DMS153 treated with DMSO at 0.1 percent for 48 hours (cell line): ENCODE results near the gene APOM.

ENCODE experiments used
- DNase-seq: peaks from one replicate; lab custom pipeline; 2025; ENCODE audit not compliant: unreplicated experiment; lab: John Stamatoyannopoulos, UW

APOM gene

DNA sequence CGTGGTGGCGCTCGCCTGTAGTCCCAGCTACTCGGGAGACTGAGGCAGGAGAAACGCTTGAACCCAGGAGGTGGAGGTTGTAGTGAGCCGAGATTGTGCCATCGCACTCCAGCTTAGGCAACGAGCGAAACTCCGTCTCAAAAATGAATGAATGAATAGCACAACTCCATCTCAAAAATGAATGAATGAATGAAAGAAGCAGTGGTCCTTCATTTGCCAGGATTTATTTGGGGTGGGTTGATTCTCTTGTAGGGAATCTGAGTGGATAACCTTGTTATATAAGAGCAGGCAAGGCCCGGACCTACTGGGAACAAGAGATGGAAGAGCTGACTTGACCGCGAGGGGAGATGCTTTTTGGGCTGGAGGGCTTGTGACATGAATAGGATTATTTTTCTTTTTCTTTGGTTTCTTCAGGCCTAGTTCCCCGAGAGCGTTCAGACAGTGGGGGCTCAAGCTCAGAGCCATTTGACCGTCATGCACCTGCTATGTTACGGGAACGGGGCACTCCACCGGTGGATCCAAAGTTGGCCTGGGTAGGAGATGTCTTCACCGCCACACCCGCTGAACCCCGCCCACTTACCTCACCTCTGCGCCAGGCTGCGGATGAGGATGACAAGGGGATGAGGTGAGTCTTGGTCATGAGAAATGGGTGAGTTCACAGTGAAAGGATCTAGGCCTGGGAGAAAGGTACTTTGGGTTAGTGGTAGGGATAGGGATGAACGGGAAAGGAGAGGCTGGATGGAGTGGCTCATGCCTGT, 25.3 kb upstream of the APOM start:
- no peak for DNase-seq

DNA sequence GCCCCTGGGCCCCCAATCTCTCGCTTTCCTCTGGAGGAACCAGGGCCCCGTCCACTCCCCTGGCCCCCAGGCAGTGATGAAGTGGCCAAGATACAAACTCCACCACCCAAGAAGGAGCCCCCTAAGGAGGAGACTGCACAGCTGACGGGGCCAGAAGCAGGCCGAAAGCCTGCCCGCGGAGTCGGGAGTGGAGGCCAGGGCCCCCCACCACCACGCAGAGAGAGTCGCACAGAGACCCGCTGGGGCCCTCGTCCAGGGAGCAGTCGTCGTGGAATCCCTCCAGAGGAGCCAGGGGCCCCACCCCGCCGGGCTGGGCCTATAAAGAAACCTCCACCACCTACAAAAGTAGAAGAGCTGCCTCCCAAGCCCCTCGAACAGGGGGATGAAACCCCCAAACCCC, 24.5 kb upstream of the APOM start:
- no peak for DNase-seq

DNA sequence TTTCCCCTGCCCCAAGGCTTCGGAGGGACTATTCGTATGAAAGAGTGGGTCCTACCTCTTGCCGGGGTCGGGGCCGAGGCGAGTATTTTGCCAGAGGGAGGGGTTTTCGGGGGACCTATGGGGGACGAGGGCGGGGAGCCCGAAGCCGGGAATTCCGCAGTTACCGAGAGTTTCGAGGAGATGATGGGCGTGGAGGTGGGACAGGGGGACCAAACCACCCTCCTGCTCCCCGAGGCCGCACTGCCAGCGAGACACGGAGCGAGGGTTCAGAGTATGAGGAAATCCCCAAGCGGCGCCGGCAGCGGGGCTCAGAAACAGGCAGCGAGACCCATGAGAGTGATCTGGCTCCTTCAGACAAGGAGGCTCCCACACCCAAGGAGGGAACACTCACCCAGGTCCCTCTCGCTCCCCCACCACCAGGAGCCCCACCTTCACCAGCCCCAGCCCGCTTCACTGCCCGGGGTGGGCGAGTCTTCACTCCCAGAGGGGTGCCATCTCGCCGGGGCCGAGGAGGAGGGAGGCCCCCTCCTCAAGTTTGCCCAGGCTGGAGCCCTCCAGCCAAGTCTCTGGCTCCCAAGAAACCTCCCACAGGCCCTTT, 23.9 kb upstream of the APOM start:
- DNase-seq: no peak

GRCh38 chr6:31632279-31632946, 23.3 kb upstream of the APOM start:
- no peak for DNase-seq

- DNase-seq: no peak
These were observed 22.2 kb upstream of the APOM start for GRCh38 chr6:31633447-31633846.

GRCh38 chr6:31634131-31634530, 21.6 kb upstream of the APOM start:
- DNase-seq: no peak

DNA sequence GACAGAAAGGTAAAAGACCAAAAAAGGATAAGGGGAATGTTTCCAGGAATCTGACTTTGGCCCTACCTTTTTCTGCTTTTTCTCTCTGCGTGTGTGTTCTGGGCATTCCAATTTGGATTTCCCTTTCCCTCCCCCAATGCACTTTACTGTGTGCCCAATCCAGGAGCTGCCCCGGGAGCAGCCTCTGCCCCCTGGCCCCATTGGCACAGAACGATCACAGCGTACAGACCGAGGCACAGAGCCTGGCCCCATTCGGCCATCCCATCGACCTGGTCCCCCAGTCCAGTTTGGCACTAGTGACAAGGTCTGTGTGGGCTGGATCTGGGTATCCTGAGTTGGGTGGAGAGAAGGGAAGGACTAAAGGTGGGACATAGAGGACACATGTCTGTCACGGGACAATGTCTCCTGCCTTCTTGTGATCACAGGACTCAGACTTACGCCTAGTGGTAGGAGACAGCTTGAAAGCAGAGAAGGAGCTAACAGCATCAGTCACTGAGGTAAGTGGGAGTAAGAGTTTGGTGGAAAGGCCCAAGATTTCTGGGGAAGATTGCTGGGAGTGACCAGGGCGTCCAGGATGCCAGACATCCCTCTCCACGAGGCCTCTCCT, 20.6 kb upstream of the APOM start:
- no peak for DNase-seq

GRCh38 chr6:31636698-31637596, 18.7 kb upstream of the APOM start:
- no peak for DNase-seq

DNA sequence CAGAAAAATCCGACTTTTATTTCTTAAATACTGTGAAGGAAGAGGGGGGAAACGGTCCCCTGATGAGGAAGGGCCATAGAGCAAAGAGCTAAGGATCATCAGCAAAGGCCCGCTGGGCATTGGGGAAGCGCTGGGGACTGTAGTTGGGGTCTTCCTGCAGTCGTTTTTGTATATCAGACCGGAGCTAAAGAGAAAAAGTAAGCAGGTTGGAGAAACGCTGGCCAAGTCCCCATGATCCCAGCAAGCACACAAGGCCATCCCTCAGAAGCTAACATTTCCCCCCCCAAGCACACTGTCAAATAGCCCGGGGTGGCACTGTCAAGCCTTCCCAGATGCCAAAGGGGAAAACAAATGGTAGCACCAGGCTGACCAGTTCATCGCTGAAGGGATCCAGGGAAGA, 16.7 kb upstream of the APOM start:
- no peak for DNase-seq

DNA sequence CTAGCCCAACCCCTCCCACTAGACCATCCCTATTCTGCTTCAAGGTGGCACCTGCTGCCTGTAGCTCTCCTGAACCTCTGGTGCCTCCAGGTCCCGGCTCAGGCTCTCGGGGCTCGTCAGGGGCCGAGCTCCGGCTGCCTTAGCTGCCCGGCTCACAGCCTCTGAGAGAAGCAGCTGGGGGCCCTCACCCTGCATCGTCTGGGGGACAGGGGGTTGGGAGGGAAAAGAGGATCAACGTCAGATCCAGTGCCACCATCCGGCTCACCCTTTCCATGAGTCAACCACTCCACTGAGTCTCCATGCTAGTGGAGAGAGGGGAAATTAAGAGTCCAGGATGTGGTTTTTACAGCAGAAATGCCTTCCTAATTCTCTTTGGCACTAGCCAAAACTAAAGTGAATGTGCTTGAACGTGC, 16.2 kb upstream of the APOM start:
- no peak for DNase-seq

- DNase-seq: no peak
These were observed 15.1 kb upstream of the APOM start for GRCh38 chr6:31640612-31641011.

DNA sequence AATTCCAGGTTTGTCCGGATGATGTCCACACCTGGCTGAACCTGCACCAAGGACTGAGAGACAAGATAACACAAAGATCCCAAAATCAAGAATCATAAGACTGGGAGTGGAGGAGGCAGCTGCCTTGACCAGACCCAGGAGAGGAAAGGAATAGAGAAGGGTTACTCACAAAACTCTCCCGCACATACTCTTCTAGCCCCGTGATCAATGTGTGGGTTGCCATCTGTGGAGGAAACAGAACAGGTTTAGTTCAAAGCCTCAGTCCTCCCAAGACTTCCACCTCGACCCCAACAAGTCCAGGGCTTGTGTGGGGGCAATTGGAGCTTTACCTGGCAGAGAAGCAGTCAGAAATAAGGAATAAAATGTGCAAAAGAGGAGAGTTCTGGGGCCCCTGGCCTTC, 14.3 kb upstream of the APOM start:
- DNase-seq: no peak

GRCh38 chr6:31642798-31643570, 12.7 kb upstream of the APOM start:
- no peak for DNase-seq

DNA sequence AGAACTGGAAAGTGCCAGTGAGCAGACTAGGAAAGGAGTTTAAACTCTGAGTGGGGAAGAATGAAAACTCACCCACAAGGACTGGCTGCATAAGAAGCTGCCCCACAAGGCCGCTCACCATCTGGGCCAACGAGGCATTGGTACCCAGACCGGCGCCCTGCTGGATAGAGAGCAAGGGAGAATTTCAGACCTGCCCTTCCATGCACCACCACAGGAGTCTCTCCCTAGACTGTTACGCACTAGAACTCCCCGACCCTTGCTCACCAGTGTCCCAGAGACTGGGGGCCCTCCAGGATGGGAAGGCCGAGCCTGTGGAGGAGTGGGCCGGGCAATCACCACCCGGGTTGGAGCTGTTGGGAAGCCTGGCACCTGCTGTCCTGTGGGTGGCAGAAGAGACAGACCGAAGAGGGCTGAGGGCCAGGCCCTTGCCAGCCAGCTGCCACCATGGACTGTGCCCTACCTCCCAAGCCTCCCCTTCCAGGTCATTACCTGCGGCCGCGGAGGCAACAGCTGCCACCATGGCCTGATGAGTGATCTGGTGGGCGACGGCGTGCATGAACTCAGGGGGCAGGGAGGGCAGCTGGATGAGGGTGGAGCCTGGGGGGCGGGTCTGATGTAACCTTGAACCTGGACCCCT, 11.8 kb upstream of the APOM start:
- DNase-seq: no peak

DNA sequence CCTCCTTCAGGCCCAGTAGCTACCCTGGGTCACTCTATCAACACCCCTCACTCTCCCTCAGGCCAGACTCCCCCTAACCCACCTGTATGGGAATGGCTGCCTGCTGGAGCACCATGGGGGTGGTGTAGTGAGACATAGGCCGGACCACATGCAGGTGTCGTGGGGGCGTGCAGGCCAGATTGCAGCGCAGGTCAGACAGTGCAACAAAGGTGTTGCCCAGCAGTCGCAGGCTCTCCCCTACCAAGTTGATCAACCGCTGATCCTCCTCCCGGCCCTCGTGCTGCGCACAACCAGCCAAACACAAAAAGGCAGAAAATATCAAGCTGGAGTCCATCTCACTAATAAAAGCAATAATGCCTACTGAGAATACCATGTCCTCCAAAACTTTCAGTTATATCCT, 10.4 kb upstream of the APOM start:
- DNase-seq: no peak

DNA sequence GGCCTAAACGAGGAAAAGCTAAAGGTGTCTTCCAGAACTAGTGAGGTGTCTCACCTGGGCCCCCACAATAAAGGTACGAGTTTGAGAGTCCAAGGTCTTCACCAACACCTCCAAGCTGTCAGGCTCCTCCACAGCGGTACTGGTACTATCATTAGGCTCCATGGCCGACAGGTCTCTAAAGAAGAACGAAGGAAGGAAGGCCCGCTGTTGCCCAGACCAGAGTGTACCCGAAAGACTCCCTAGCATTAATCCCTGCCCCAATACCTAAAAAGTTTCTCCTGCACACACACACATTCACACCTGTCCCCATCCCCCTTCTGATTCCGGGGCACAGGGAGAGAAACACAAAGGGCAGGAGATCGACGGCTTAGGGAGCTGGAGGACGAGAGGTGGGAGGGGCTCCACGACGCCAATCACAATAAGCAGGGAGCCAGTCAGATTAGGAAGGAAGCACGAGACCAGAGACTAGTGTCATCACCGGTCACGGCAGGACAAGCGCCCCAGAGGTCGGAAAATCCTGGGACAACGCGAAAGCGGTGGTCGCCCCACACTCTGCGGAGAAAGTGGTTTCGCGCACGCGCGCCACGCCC, 4.0 kb upstream of the APOM start:
- peak; percentile 16 for DNase-seq

- DNase-seq: no peak
These were observed 2.6 kb upstream of the APOM start for GRCh38 chr6:31652925-31653724.

GRCh38 chr6:31654574-31655348, 933 bp upstream of the APOM start:
- no peak for DNase-seq
